Epidermal melanocyte (primary cell): ENCODE data around the gene ACADVL.
A peak's percentile ranks its signal among the peaks of the same experiment; 100 is the strongest.

Experiments
- DNase-seq: peaks from one replicate; pipeline ENCODE4 v3.0.0; 2011; ENCODE audit warnings: low spot score; ENCODE audit not compliant: insufficient read length

ACADVL gene

DNA sequence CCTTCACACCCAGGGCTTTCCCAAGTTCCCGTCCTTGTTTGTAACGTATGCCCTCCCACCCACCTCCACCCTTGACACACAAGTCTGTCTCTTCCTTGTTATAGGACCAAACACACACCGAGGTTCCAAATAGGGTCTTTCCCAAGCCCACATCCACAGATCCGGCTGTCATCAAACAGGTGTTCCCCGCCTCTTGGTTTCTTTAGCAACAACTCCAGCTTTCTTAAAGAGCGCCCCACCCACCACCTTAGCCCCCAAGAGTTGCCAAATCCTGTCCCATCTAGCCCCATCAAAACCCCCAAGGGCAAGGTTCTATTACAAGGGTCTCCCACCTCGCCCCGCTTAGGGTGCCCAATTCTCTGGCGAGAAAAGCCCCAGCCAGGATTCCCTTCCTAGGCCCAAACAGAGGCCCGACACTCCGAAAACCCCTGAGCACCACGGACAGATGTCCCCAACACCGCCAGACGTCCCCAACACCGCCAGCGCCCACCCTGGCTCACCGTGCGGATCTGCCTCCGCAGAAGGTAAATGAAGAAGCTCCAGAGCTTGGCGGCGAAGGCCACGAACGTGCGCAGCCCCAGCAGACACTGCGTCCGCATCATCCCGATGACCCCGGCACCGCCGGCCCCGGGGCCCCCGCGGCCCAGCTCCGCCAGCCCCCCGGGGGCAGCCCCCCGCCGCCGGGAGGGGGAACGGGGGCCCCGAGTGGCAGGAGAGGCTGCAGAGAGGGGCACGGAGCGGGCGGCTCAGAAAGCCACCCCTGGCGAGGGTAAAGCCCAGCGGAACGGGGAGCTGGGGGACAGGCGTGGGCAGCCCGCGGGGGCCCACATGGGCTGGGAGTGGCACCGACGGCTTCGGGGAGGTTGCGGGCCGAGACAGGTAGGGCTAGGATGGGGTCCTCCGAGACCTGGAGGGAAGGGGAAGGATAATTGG lies 31.2 kb downstream of the ACADVL start:
- no peak for DNase-seq

DNA sequence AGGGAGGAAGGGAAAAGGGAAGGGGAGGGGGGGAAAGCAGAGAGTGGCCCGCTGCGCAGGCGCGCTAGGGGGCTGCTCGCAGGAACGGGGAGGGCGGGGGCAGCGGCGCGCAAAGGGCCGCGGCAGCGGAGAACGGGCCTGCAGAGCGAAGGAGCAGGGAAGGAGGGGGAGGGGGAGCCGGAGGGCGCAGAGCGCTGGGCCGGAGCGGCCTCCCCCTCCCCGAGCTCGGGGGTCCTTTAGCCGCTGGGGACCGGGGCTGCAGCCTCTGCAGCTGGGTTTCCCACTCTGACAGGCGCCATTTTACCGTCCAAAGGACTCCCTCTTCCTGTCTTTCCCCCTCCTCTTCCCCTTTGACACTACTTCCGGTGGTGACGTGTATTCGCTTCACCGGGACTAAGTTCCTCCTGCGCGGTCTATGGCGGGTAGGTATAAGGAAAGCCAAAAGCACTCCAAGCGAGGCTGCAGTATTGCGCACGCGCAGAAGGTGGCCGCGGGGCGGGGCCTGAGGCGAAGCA lies 32.0 kb downstream of the ACADVL start, which contains the start of gene CTDNEP1:
Gene CTDNEP1, minus strand, starts transcription at position 74 of the 515 bp plus-strand sequence. CDS start 438 bp downstream, outside the sequence.
- DNase-seq = peak; percentile 96

DNA sequence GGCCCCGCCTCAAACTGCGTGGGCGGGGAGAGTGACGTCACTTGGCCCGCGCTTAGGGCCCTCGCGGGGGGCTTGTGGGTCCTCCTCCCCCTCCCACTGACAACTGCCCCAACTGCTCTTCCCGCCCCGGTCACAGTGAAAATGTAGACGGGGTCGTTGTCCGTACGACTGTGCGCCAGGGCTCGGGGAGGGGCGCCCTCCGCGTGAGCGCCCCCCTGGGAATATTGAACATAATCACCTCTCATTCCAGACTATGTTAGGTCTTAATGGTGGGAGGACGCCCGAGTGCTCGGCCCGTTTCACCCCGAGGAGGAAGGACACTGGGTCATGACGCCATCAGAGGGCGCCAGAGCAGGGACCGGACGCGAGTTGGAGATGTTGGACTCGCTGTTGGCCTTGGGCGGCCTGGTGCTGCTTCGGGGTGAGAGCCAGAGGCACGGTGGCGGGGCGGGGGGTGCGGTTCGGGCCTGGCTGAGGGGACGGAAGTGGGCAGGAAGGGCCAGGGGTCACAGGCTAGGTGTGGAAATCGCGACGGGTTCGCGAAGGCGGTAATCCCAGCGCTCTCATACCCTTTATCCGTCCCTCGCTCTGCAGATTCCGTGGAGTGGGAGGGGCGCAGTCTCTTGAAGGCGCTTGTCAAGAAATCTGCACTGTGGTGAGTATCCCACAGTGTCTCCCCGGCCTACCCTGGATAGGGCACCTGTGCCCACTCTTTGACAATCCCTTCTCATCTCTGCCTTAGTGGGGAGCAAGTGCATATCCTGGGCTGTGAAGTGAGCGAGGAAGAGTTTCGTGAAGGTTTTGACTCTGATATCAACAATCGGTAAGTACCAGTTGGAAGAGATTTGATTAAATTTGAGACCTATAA lies 32.7 kb downstream of the ACADVL start, which contains the start of gene ELP5:
Gene ELP5, plus strand, starts transcription at position 40 of the 868 bp plus-strand sequence. Its CDS starts 336 bp downstream, at position 376.
- DNase-seq = peak; percentile 94

DNA sequence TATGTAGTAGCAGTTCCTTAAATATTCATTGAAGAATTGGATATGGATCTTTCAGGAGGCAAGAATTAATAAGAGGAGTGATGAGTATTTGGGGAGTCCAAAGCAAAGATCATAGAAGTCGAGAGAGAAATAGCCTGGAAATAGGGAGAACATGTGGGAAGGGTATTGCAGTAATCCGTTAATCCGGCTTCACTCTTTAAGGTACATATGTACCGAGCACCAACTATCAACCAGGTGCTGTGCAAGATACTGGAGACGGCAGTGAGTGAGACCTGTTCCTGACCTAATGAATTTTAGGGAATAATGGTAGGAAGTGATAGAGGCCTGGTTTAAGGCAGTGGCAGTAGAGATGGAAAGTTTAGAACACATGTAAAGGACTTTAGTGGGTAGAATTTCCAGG lies 33.3 kb downstream of the ACADVL start:
- DNase-seq = no peak

DNA sequence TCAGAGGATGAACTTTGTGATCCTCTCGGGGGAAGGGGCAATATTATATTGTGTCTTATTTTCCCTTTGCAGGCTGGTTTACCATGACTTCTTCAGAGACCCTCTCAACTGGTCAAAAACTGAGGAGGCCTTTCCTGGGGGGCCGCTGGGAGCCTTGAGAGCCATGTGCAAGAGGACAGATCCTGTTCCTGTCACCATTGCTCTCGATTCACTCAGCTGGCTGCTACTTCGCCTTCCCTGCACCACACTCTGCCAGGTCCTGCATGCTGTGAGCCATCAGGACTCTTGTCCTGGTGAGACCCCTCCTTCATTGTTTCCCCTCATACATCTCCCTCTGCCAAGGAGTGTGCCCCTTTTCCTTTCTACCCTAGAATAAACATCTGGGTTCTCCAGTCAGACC lies 34.8 kb downstream of the ACADVL start:
- DNase-seq = no peak

DNA sequence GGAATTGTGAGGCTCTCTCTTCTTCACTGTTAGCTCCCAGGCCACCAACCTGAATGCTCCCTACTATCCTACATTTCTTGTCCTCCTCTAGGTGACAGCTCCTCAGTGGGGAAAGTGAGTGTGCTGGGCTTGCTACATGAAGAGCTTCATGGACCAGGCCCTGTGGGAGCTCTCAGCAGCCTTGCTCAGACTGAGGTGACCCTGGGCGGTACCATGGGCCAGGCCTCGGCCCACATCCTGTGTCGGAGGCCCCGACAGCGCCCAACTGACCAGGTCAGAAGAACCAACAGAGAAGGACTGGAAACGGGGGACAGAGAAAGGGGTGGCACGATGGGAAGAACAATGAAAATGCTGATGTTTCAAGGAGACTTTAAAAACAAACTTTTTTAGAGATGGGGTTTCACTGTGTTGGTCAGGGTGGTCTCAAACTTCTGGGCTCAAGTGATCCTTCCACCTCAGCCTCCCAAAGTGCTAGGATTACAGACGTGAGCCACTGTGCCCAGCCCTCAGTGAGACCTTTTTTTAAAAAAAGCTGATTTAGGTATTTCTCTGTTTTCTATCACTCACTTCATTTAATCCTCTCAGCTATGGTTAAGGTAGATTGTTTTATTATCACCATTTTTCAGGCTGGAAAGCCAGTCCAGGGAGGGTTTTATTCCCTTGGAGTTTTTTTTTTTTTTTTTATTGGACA lies 37.2 kb downstream of the ACADVL start:
- DNase-seq = no peak

DNA sequence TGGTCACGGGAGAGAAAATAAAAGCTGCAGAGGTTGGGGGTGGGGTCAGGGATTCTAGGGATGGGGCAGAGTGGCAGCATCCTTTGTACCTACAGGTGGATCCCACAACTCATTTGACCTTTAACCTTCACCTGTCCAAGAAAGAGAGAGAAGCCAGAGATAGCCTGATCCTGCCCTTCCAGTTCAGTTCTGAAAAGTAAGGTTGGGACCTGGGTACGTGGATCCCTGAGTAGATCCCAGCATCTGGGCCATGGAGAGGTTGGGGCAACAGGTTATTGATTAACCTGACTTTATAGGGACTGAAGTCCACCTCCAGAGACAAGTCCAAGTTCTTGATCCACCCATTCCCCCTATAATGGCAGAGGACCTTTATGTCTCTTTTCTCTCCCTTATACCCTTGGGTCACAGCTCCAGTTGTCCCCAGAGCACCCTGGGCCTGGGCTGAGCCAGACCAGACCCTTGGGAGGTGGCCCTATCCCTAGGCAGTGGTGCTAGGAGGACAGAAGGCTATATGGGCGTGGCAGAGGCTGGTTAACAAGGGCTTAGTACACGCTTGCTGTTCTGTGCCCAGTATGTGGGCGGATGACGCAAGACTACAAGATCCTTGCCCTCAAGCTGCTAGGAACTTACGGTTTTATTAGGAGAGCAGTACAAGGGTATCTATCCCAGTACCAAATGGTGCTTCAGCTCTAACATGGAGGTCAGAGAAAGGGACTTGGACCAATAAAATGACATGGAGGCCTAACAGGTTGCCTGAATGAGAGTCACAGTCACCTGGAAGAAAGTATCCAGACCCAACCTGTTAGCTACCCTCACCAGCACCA lies 39.2 kb downstream of the ACADVL start:
- no peak for DNase-seq

DNA sequence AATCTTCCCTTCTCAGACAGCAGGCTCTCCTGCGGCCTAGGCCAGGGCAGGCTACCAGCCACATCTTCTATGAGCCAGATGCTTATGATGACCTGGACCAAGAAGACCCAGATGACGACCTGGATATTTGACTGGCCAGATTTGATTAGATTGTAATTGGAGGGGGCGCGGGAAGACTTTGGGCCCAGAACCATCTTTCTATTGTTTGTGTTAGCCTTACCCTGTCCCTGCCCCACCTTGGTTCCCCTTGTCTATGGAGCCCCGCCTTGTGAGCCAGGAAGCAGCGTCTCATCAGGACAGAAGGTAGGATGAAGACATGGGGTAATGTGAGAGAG lies 39.8 kb downstream of the ACADVL start:
- DNase-seq = no peak

DNA sequence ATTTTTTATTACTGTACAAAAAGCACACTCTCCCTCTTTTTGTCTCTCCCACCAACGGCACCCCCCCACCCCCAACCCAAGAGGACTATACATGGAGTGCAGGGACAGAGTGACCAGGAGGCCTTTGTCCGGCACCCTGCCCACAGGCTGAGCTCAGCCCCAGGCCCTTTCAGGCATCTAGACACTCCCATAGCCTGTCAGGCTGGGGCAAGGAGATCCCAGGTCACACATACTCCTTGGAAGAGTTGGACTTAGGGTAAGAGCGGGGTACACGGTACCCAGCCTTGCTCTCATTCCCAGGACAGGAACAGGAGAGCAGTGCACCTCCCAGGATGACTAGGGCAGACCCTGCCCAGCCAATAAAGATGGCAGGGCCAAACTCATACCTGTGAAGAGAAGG lies 40.4 kb downstream of the ACADVL start:
- no peak for DNase-seq

DNA sequence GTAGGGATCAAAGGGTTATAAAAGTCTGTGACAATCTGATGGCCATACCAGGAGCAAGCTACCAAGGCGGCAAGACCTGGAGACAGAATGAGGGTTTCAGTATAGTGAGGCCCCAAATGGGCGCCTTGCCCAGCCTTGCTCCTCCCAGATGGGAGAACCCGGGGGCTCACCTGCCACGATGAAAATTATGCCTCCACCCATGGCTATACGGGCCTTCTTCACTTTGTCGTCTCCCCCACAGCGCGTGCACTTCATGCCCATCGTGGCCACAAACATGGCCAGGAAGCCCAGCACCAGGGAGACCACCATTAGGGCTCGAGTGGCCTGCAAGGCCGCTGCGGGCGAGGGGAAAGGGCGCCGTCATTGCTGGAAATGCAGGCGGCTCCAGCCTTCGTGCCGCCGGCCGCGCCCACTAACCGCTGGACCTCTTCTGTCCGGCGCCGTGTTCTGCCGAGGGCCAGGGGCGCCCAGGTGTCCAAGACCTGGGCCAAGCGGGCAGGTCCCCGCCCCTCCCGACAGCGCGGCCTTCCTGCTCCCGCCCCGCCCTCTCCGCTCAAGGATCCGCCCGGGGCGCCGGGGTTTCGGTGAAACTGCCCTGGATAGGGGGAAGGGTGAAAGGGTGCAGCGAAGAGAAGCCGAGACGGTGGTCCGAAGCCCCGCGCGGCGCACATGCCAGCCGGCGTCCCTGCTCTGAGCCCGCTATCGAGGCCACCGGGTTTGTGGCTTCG lies 41.1 kb downstream of the ACADVL start:
- DNase-seq = peak; percentile 54

DNA sequence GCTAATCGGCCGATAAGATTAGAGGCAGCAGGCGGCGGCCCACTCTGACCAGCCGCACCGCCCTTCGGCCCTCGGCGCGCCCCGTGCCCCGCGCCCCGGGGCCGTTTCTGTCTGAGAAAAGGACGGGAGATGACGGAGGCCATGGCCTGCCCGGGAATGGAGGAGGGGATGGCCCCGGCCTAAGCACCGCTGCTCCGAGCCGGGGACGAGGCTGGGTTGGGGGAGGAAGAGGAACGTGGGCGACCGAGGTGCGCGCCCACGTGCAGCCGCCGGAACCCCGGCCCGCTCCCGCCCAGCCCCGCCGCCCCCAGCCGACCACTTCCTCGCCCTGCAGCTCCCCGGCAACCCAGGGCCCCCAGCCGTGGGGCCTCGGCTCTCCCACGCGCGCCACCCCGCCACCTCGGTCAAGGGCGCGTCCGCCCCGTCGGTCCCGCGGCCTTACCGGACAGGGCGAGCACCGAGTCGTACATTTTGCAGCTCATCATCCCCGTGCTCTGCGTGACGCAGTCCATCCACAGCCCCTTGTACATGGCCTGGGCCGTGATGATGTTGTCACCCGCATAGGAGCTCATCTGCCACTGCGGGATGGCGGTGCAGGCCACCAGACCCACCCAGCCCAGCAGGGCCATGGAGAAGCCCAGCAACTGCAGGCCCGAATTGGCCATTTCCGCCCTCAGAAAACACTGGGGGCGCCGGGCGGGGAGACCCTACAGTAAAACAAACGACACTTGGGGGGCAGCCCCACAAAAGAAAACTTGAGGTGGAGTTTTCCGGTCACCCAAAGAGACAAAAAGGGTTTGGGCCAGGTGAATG lies 41.8 kb downstream of the ACADVL start:
- no peak for DNase-seq

DNA sequence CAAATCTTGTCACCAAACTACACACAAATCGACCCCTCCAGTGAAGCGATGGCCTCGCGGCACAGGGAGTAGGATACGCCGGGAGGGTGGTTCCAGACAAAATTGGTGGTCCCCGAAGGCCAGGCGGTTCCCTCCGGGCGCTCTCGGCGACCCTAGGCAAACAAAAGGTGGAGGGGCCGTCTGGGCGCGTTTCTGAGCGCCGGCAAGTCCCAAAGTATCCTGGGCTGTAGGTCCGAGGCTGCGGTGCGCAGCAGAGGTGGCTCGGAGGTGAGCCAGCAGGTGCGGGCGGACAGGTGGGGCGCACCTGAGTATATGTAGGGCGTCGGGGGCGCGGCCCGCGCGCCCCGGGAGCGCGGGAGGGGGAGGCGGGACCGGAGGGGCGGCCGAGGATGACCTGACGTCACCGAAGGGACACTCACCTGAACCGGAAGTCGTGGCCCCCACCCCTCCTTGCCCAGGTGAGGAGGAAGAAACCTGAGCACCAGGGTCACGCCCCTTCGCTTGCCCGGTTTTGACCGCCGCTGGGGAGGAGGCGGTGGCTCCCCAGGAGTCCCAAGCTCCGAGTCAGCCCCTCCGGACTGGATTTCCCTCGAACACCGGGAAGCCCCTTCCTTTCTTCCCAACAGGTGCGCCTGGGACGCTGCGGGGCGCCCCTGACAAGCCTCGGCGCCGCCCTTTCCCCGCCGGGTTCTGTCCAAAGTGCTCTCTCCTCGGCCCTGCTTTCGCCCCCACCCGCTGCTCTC lies 42.6 kb downstream of the ACADVL start, which contains the start of gene CLDN7:
Gene CLDN7, minus strand, starts transcription at position 287 of the 743 bp plus-strand sequence. CDS start 435 bp downstream, outside the sequence.
- DNase-seq = no peak

DNA sequence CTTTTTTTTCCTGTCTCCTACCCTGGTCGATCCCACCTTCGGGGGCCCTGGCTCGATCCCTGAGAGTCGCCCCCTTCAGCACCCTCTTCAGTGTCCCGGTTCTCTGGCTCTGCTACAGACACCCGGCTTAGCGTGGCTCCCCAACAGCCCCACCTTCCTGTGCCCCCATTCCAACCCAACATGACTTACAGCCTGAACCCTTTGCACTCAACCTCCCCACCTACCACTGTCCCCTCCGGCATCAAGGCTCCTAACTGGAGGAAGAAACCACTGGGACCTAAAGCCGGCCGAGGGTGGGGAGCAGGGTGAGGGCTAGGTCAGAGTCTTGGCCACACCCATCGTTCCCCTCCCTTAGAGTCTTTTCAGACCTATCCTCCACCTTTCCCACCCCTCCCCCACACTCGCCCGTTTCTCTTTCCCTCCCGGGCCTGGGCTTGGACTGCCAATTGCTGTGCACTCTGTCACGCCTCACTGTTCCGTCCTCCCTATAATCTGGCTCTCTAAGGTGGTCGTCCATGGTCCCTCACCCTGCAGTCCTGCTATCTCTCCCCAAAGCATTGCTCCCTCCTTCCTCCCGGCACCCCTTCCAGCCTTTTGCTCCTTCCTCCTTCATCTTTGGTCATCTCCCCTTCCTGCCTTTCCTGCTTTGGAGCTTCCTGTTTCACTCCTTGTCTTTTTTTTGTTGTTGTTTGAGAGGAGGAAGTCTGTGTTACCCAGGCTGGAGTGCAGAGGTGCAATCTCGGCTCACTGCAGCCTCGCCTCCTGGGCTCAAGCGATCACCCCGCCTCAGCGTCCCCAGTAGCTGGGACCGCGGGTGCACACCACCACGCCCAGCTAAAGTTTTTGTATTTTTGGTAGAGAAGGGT lies 43.4 kb downstream of the ACADVL start:
- DNase-seq = no peak

DNA sequence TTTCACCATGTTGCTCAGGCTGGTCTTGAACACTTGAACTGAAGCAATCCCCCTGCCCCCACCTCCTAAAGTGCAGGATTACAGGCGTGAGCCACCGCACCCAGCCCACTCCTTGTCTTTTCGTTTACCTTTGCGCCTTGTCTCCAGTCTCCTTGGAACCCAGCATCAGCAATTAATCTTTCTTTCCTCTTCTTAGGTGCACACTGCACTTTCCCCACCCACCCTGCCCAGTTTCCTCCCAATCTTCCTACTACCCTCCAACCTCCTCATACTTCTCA lies 44.0 kb downstream of the ACADVL start:
- no peak for DNase-seq

DNA sequence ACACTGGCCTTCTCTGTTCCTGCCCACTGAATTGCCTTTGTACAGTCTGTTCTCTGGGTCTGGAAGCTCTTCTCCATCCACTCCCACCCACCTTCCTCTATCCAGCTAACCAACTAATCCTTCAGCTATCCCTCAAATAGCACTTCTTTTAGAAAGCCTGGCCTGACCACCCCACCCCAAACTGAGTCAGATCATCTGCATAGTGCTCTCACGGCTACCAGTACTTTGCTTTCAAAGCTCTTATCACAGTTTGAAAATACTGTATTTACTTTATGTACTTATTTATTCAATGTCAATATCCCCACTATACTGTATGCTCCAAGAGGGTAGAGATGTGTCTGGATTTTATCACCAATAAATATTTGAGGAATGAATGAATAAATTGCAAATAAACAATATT lies 47.0 kb downstream of the ACADVL start:
- no peak for DNase-seq
